Measurements from ENCODE around the gene SOX21. TPM values are rescaled to one million over a fixed set of nuclear protein-coding genes. Genes with fewer than 3 reads are reported as not detected.

The SOX21 gene
- total RNA-seq, 1 donor from 2014 or later, result not detected

DNA sequence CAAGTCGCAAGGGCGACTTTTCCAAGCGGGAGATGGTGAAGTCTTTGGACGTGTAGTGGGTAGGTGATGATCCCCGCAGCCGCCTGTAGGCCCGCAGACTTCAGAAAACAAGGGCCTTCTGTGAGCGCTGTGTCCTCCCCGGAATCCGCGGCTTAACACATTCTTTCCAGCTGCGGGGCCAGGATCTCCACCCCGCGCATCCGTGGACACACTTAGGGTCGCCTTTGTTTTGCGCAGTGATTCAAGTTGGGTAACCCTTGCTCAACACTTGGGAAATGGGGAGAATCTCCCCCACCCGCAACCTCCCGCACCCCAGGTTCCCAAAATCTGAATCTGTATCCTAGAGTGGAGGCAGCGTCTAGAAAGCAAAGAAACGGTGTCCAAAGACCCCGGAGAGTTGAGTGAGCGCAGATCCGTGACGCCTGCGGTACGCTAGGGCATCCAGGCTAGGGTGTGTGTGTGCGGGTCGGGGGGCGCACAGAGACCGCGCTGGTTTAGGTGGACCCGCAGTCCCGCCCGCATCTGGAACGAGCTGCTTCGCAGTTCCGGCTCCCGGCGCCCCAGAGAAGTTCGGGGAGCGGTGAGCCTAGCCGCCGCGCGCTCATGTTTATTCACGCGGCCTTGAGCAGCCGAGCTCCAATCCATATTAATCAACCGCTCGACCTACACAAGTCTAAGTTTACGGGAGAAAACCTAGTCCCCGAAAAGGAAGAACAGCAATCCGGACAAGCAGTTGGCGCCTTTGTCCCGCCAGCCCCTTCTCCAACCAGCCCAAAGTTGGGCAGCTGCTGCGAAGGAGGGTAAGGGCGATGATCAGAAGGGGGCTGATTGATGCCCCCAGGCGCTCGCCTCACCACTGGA is 9.9 kb downstream of the SOX21 start:
- H3K9me3 Mint-ChIP-seq, result peaks cover 4% of the 10 kb centered on the region
- H3K4me3 Mint-ChIP-seq, result no peak overlapping the region
- ATAC-seq (ENCODE audit: low read depth), result no peak
- H3K36me3 Mint-ChIP-seq (ENCODE audit: low read depth), result no peaks in the 10 kb centered on the region
- ChIA-PET CTCF (no interaction called here), POLR2A (no interaction called here)
- intact Hi-C loops (cut with micrococcal nuclease), result no loop called here
- TF ChIP-seq, protein P1, sequence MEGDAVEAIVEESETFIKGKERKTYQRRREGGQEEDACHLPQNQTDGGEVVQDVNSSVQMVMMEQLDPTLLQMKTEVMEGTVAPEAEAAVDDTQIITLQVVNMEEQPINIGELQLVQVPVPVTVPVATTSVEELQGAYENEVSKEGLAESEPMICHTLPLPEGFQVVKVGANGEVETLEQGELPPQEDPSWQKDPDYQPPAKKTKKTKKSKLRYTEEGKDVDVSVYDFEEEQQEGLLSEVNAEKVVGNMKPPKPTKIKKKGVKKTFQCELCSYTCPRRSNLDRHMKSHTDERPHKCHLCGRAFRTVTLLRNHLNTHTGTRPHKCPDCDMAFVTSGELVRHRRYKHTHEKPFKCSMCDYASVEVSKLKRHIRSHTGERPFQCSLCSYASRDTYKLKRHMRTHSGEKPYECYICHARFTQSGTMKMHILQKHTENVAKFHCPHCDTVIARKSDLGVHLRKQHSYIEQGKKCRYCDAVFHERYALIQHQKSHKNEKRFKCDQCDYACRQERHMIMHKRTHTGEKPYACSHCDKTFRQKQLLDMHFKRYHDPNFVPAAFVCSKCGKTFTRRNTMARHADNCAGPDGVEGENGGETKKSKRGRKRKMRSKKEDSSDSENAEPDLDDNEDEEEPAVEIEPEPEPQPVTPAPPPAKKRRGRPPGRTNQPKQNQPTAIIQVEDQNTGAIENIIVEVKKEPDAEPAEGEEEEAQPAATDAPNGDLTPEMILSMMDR (IDR thresholded peaks at IDR 0.05), result no peak
- H3K27ac Mint-ChIP-seq, result no peak overlapping the region
- H3K4me1 Mint-ChIP-seq, result peaks cover 2% of the 10 kb centered on the region
- DNase-seq, result no peak
- peaks cover 82% of the 10 kb centered on the region for H3K27me3 Mint-ChIP-seq

DNA sequence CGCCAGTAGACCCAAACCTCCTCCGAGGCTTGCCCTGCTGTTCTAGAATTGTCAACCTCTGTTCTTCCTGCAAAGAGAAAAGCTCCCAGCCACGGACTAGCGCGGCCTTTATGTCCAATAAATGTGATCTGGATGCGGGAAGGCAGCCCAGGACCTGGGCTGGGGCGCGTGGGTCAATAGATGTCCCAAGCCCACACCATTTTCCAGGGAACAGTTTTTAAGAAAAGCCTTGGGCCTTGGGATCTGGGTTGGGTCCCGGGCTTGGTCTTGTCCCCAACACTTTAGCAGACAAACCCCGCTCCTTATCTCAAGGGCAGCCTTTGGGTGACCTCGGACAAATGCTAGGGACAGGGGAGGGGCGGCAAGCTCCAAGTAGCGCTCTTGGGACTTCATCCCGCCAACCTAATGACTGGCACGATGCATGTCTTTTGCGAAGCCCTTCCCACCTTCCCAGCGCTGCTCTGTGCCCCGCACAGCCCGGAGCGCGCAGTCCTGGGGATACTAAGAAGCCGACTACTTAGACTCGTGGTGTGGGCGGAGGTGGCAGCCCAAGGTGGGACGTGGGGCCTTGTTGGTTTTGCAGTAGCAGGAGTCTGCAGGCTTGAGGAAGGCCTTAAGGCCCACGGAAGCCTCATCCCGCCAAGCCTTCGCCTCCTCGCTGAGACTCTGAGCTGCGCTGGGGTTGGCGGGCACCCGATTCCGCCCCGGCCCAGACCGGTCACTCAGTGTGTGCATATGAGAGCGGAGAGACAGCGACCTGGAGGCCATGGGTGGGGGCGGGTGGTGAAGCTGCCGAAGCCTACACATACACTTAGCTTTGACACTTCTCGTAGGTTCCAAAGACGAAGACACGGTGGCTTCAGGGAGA is 10.8 kb downstream of the SOX21 start:
- Mint-ChIP-seq H3K4me1 (no peaks in the 10 kb centered on the region), H3K36me3 (ENCODE audit: low read depth) (no peaks in the 10 kb centered on the region), H3K27ac (no peak overlapping the region), H3K4me3 (no peak overlapping the region), H3K9me3 (peaks cover 4% of the 10 kb centered on the region), H3K27me3 (peaks cover 76% of the 10 kb centered on the region)
- DNase-seq, result no peak
- TF ChIP-seq, protein P1 (IDR thresholded peaks at IDR 0.05), result no peak
- ATAC-seq (ENCODE audit: low read depth), result no peak
- CTCF ChIA-PET, result no interaction called here
- POLR2A ChIA-PET, result no interaction called here
- intact Hi-C loops (cut with micrococcal nuclease), result no loop called here

DNA sequence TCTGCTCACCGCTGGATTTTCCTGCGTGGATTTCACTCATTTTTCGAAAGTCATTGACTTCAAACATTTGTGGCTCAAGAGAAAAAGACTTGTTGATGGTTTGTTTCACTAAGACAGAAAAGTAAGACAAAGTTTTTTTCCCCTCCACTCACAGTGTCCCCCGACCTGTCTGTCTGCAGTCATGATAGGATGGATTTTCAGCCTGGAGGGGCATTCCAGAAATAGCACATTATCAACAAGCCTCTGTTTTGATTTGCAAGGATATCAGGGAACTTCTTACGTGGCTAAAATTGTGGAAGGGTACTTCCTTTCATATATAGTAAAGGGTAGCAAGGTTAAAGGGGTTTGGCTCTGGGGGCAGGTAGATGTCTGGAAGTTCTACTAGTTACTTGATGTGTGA is 11.8 kb downstream of the SOX21 start:
- H3K27me3 Mint-ChIP-seq, result peaks cover 70% of the 10 kb centered on the region
- DNase-seq (no peak), ATAC-seq (ENCODE audit: low read depth) (no peak)
- peaks cover 4% of the 10 kb centered on the region for H3K9me3 Mint-ChIP-seq
- H3K36me3 Mint-ChIP-seq (ENCODE audit: low read depth), result no peaks in the 10 kb centered on the region
- TF ChIP-seq, protein P1 (IDR thresholded peaks at IDR 0.05), result no peak
- POLR2A ChIA-PET, result no interaction called here
- H3K4me1 Mint-ChIP-seq, result no peaks in the 10 kb centered on the region
- H3K4me3 Mint-ChIP-seq, result no peak overlapping the region
- H3K27ac Mint-ChIP-seq, result no peak overlapping the region
- CTCF ChIA-PET, result no interaction called here
- intact Hi-C loops (cut with micrococcal nuclease), result no loop called here

DNA sequence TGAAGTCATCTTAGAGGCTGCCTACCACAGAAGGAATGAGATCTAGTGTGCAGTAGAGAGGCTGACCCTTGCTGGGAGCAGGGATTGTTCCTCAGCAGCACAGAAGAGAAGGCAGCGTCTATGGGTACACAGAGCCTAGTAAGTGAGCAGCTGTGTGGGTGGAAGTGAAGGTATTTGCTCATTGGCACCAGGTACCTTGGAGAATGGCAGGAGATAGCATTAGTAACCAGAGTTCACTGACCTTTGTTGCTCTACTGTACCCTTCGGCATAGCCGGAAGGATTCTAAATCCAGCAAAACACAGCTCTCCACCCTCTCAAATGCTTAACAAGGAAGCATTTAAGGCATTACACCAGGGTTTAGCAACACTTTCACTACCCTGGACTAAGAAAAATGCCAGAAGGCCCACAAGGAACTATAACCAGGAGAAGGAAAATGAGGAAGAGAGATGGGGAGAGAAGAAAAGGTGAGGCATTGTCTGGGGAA is 12.3 kb downstream of the SOX21 start:
- Mint-ChIP-seq H3K27me3 (peaks cover 66% of the 10 kb centered on the region), H3K36me3 (ENCODE audit: low read depth) (no peaks in the 10 kb centered on the region), H3K4me3 (no peak overlapping the region), H3K9me3 (peaks cover 4% of the 10 kb centered on the region), H3K4me1 (no peaks in the 10 kb centered on the region), H3K27ac (no peak overlapping the region)
- intact Hi-C loops (cut with micrococcal nuclease), result no loop called here
- TF ChIP-seq, protein P1 (IDR thresholded peaks at IDR 0.05), result no peak
- CTCF ChIA-PET, result no interaction called here
- DNase-seq (no peak), ATAC-seq (ENCODE audit: low read depth) (no peak)
- POLR2A ChIA-PET, result no interaction called here

DNA sequence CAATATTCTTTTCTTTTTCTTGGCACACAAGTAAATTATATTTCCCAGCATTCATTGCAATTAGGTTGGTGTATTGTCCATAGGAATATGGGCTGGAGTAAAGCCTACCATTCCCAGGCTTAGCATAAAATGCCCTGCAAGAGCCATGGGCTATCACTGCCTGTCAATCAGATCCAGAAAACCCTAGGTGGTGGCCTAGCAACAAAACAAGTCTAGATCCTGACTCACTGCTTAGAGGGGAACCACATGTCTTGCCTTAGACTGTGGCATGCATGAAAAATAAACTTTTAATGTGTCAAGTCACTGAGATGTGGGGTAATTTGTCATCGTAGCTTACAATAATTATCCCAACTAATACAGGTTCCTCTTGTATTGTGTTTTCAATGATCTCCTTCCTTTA is 16.2 kb downstream of the SOX21 start:
- peaks cover 2% of the 10 kb centered on the region for H3K9me3 Mint-ChIP-seq
- peaks cover 33% of the 10 kb centered on the region for H3K27me3 Mint-ChIP-seq
- H3K27ac Mint-ChIP-seq, result no peak overlapping the region
- ATAC-seq (ENCODE audit: low read depth), result no peak
- H3K4me1 Mint-ChIP-seq, result no peaks in the 10 kb centered on the region
- TF ChIP-seq, protein P1 (IDR thresholded peaks at IDR 0.05), result no peak
- H3K36me3 Mint-ChIP-seq (ENCODE audit: low read depth), result no peaks in the 10 kb centered on the region
- DNase-seq, result no peak
- POLR2A ChIA-PET, result no interaction called here
- intact Hi-C loops (cut with micrococcal nuclease), result no loop called here
- no peak overlapping the region for H3K4me3 Mint-ChIP-seq
- CTCF ChIA-PET, result no interaction called here

Measured in activated B cell treated with CpG ODN at 0.5 μM for 24 hours (primary cell).